SK-N-MC (cell line): Measurements from ENCODE around the gene MYADML2.
A peak's percentile ranks its signal among the peaks of the same experiment; 100 is the strongest.

ENCODE experiments used
- DNase-seq: peaks from one replicate; pipeline ENCODE4 v3.0.0-alpha.2; 2011; ENCODE audit warnings: low read depth, low spot score
- H3K27ac ChIP-seq: fragments of 200-600 bp; sonication (generic); 2 replicates; pipeline ENCODE4 v1.5.1; 2016; ENCODE audit warnings: mixed run types
- H3K36me3 ChIP-seq: fragments of 200-600 bp; sonication (generic); 2 replicates; pipeline ENCODE4 v1.6.1; 2017; ENCODE audit warnings: antibody characterized with exemption, low read length, mixed read lengths; ENCODE audit not compliant: insufficient read depth
- H3K4me3 ChIP-seq: fragments of 200-600 bp; sonication (generic); 2 replicates; pipeline ENCODE4 v1.5.1; 2016
- H3K9ac ChIP-seq: fragments of 200-600 bp; sonication (generic); 2 replicates; pipeline ENCODE4 v1.8.0; 2017; ENCODE audit warnings: mixed run types, mixed read lengths; ENCODE audit not compliant: insufficient read length
- H3K9me3 ChIP-seq: fragments of 200-600 bp; sonication (generic); 2 replicates; pipeline ENCODE4 v1.6.1; 2017; ENCODE audit warnings: low read depth, mild to moderate bottlenecking, antibody characterized with exemption, low read length, moderate library complexity, mixed read lengths
- EZH2 ChIP-seq: fragments of 200-600 bp; sonication (generic); IDR thresholded peaks from one replicate; pipeline ENCODE4 v1.6.1; 2017; ENCODE audit warnings: antibody characterized with exemption
- FOXP2 ChIP-seq: optimal IDR thresholded peaks from 2 replicates; pipeline ENCODE3; 2011; ENCODE audit warnings: mild to moderate bottlenecking, moderate library complexity; ENCODE audit not compliant: insufficient read depth; ENCODE audit errors: extremely low read length, control extremely low read depth
- POLR2AphosphoS5 ChIP-seq: IDR thresholded peaks from 2 replicates; pipeline ENCODE4 v1.6.1; 2012; ENCODE audit warnings: mild to moderate bottlenecking, low read depth, low read length, borderline replicate concordance

The MYADML2 gene

GRCh38 chr17:81934850-81935708, 12.0 kb downstream of the MYADML2 start:
- DNase-seq, result no peak
- no peak overlapping the region for H3K27ac ChIP-seq
- H3K4me3 ChIP-seq, result no peak overlapping the region
- H3K9me3 ChIP-seq, result no peaks in the 10 kb centered on the region
- no peak for TF ChIP-seq FOXP2
- peaks cover 5% of the 10 kb centered on the region; the same call in 1 of the 2 replicates for H3K36me3 ChIP-seq
- no peak overlapping the region for H3K9ac ChIP-seq

- H3K9me3 ChIP-seq, result no peaks in the 10 kb centered on the region
- H3K4me3 ChIP-seq, result no peak overlapping the region
- TF ChIP-seq EZH2 (no peak), FOXP2 (no peak), POLR2AphosphoS5 (no peak)
- peaks cover 5% of the 10 kb centered on the region; the same call in 1 of the 2 replicates for H3K36me3 ChIP-seq
- DNase-seq, result no peak
- no peak overlapping the region for H3K27ac ChIP-seq
- no peak overlapping the region for H3K9ac ChIP-seq
Observed at GRCh38 chr17:81934098-81934757, 12.8 kb downstream of the MYADML2 start.

GRCh38 chr17:81933178-81933699, 13.8 kb downstream of the MYADML2 start:
- Histone ChIP-seq H3K4me3 (no peak overlapping the region), H3K27ac (no peak overlapping the region), H3K9me3 (no peaks in the 10 kb centered on the region), H3K9ac (no peak overlapping the region), H3K36me3 (peaks cover 5% of the 10 kb centered on the region; the same call in 1 of the 2 replicates)
- TF ChIP-seq POLR2AphosphoS5 (peak; percentile 27; the same call in 1 of the 2 replicates), FOXP2 (no peak)
- DNase-seq, result no peak

DNA sequence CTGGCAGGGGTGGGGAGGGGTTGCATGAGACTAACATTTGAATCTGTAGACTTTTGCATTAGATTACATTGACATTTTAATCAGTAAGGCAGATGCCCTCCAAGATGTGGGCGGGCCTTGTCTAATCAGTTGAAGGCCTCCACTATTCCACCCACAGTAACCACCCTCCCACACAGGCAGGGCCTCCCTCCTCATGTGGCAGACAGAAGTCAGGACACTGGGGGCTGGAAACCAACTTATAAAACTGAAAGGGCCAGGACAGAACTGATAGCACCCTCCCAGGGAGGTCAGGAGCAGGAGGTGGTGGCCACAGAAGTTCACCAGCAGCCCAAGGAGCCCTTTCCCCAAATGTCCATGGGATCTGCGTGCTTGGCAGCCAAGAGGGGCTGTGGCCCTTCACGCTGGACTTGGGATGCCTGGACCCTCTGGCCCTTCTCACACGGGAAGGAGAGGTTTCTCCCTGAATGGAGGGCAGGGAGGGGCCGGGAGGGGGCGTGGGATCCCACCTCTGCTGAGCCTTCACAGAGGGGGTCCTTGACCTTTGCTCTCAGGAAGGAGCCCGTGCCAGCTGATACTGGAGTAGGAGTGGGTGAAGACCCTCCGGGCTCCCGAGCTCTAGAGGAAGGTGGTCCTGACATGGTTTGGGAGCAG, 14.6 kb downstream of the MYADML2 start:
- no peaks in the 10 kb centered on the region for H3K9me3 ChIP-seq
- peak; percentile 2; the same call in 1 of the 2 replicates for TF ChIP-seq POLR2AphosphoS5
- TF ChIP-seq EZH2, result no peak
- DNase-seq, result no peak
- no peak overlapping the region for H3K9ac ChIP-seq
- no peak overlapping the region for H3K27ac ChIP-seq
- H3K36me3 ChIP-seq, result peaks cover 5% of the 10 kb centered on the region; the same call in 1 of the 2 replicates
- no peak overlapping the region for H3K4me3 ChIP-seq

DNA sequence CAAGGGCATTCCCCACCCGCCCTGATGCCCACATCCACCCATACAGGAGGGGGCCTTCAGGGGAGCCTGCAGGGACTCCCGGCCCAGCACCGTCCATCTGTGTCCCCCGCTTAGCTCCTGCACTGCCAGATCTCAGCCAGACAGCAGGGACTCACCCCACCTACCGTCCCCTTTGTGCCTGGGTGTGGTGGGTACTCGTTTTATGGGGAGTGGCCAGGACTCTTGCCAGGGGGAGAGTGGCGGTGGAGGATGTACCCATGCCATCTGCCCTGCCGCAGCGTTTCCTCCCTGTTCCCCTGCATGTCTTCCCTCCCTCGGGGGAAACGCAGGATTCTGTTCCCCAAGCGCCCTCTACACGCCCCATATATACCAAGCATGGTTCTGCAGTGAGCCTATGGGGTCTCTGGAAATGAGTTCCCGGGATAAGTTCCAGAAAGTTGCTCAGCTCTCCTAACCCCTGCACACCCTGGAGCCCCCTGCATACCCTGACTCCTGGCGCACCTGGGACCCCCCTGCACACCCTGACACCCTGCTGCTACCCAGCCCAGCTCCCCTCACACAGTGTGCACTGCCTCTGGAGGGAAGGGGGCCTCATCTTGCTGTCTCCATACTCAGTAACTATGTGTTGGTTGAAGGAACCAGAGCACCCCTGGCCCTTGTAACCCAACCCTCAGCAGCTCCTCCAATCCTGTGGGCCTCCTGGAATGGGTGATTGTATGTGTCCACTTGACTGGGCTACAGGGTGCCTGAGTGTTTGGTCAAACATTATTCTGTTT, 15.3 kb downstream of the MYADML2 start:
- H3K9me3 ChIP-seq, result no peaks in the 10 kb centered on the region
- no peak for TF ChIP-seq FOXP2
- TF ChIP-seq EZH2, result no peak
- TF ChIP-seq POLR2AphosphoS5, result peak; percentile 70

DNA sequence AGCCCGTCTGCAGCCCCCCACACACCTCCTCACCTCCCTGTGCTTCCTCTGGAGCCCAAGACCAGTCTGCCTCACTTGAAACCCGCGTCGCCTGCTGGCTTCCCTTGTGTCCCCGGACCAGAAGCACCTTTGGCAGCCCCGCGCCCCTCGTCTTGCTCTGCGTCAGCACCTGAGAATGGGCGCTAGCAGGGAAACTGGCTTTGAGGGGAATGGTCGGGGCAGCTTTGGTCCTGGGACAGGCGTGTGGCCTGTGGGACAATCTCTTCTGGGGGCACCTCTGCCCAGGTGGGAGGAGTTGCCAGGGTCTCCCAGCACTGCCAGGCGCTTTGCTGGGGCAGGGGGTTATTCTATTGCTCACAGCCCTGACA, 15.9 kb downstream of the MYADML2 start:
- no peak overlapping the region for H3K27ac ChIP-seq
- DNase-seq, result no peak
- no peak overlapping the region for H3K4me3 ChIP-seq
- no peak overlapping the region for H3K9ac ChIP-seq
- peaks cover 5% of the 10 kb centered on the region; the same call in 1 of the 2 replicates for H3K36me3 ChIP-seq
- H3K9me3 ChIP-seq, result no peaks in the 10 kb centered on the region
- TF ChIP-seq POLR2AphosphoS5 (no peak), FOXP2 (no peak), EZH2 (no peak)

More for the DNA sequence above, 15.3 kb downstream of the MYADML2 start:
- no peak overlapping the region; the same call in 1 of the 2 replicates for H3K27ac ChIP-seq
- H3K9ac ChIP-seq, result no peak overlapping the region
- H3K36me3 ChIP-seq, result peaks cover 5% of the 10 kb centered on the region; the same call in 1 of the 2 replicates
- DNase-seq, result no peak
- H3K4me3 ChIP-seq, result no peak overlapping the region

DNA sequence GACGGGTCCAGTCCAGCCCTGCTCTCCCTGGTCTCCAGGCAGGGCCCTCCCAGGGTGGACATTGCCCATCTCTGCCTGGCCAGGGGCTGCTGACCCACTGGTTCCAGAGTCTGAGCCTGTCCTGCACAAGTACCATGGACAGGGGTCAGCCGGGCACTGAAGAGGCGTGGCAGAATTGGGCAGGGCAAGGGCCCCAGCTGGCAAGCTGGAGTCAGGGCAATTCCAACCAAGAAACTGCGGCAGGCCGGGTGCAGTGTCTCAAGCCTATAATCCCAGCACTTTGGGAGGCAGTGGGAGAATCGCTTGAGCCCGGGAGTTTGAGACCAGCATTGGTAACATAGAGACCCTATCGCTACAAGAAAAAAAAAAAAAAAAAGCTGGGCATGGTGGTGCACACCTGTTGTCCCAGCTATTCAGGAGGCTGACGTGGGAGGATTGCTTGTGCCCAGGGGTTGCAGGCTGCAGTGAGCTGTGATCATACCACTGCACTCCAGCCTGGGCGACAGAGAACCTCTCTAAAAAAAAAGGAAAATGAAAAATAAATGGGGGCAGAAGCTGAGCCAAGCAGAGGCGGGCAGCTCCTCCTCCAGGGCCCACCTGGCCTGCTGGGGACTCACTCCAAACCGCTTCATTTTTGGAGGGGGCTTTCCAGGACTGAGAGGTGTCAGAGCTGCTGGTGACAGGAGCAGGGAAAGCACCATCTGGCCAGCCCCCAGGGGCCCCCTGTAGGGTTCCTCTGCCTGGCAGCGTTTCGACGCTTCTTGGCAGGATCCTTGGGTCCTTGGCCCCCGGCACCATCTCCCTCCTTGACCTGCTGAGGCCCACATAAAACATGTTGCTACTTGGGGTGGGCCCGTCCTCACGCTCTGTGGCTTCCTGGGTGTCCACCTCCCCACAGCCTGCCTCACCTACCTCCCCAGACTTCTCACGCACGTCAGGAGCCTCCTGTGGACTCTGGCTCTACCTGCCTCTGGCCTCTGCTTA, 16.6 kb downstream of the MYADML2 start:
- Histone ChIP-seq H3K27ac (no peak overlapping the region), H3K9me3 (no peaks in the 10 kb centered on the region), H3K4me3 (no peak overlapping the region), H3K36me3 (peaks cover 5% of the 10 kb centered on the region; the same call in 1 of the 2 replicates), H3K9ac (no peak overlapping the region)
- DNase-seq, result no peak
- TF ChIP-seq EZH2, result no peak
- no peak for TF ChIP-seq POLR2AphosphoS5
- no peak for TF ChIP-seq FOXP2
